HG02642 (cell line): ENCODE results near the gene IMP3.
"Not testable (repeated sequence)": the region's sequence is repeated elsewhere in the genome, so short reads cannot be mapped to it uniquely, and the experiment has no call there.

ENCODE experiments used
- ATAC-seq: cut with Tn5 transposase; IDR thresholded peaks from one replicate; pipeline ENCODE4 v1.9.1; 2021; ENCODE audit warnings: mild to moderate bottlenecking; ENCODE audit not compliant: unreplicated experiment, poor library complexity

IMP3 gene

GRCh38 chr15:75639709-75640482, at the start of gene IMP3:
IMP3 (minus strand) TSS chr15:75640224; CDS start chr15:75640168, 56 bp downstream.
- ATAC-seq = peak; percentile 93

- not testable (repeated sequence) for ATAC-seq
Observed at GRCh38 chr15:75689429-75689828, 49.4 kb upstream of the IMP3 start.

GRCh38 chr15:75688831-75689230, 48.8 kb upstream of the IMP3 start:
- no peak for ATAC-seq

- ATAC-seq = no peak
Observed at GRCh38 chr15:75688278-75688557, 48.2 kb upstream of the IMP3 start.

GRCh38 chr15:75687486-75688277, 47.7 kb upstream of the IMP3 start:
- ATAC-seq = no peak

- ATAC-seq = not testable (repeated sequence)
Observed at GRCh38 chr15:75686212-75686642, 46.2 kb upstream of the IMP3 start.

- ATAC-seq = no peak
Observed at GRCh38 chr15:75685195-75685594, 45.2 kb upstream of the IMP3 start.

GRCh38 chr15:75684648-75685047, 44.6 kb upstream of the IMP3 start:
- no peak for ATAC-seq

GRCh38 chr15:75683646-75684312, 43.8 kb upstream of the IMP3 start:
- ATAC-seq = not testable (repeated sequence)

GRCh38 chr15:75682181-75683135, 42.4 kb upstream of the IMP3 start:
- no peak for ATAC-seq

GRCh38 chr15:75680007-75680789, 40.2 kb upstream of the IMP3 start:
- ATAC-seq = no peak

GRCh38 chr15:75678324-75678690, 38.3 kb upstream of the IMP3 start:
- not testable (repeated sequence) for ATAC-seq

- no peak for ATAC-seq
Observed at GRCh38 chr15:75677465-75678323, 37.7 kb upstream of the IMP3 start.

- no peak for ATAC-seq
Observed at GRCh38 chr15:75676688-75677464, 36.9 kb upstream of the IMP3 start.

GRCh38 chr15:75675579-75676404, 35.8 kb upstream of the IMP3 start:
- ATAC-seq = no peak

GRCh38 chr15:75674366-75674765, 34.3 kb upstream of the IMP3 start:
- ATAC-seq = no peak
